GM12874 (cell line): ENCODE data around the gene HSPD1.

Experiments used
- TF ChIP-seq, protein P1 (sequence below): IDR thresholded peaks from 2 replicates; pipeline ENCODE4 v1.5.1; 2011; ENCODE audit warnings: low read depth, mild to moderate bottlenecking, control low read depth, low read length, moderate library complexity; ENCODE audit not compliant: insufficient read depth

HSPD1 gene

DNA sequence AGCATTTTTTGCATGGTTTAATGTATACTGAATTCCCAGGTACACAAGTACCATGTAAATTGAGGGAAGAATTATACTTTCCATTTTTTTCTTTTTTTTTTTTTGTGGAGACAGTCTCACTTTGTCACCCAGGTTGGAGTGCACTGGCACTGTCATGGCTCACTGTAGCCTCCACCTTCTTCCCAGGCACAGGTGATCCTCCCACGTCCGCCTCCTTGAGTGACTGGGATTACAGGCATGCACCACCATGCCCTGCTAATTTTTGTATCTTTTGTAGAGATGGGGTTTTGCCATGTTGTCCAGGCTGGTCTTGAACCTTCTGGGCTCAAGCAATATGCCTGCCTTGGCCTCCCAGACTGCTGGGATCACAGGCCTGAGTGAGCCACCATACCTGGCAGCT lies 4.4 kb upstream of the HSPD1 start:
- TF ChIP-seq, protein P1, sequence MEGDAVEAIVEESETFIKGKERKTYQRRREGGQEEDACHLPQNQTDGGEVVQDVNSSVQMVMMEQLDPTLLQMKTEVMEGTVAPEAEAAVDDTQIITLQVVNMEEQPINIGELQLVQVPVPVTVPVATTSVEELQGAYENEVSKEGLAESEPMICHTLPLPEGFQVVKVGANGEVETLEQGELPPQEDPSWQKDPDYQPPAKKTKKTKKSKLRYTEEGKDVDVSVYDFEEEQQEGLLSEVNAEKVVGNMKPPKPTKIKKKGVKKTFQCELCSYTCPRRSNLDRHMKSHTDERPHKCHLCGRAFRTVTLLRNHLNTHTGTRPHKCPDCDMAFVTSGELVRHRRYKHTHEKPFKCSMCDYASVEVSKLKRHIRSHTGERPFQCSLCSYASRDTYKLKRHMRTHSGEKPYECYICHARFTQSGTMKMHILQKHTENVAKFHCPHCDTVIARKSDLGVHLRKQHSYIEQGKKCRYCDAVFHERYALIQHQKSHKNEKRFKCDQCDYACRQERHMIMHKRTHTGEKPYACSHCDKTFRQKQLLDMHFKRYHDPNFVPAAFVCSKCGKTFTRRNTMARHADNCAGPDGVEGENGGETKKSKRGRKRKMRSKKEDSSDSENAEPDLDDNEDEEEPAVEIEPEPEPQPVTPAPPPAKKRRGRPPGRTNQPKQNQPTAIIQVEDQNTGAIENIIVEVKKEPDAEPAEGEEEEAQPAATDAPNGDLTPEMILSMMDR: no peak

DNA sequence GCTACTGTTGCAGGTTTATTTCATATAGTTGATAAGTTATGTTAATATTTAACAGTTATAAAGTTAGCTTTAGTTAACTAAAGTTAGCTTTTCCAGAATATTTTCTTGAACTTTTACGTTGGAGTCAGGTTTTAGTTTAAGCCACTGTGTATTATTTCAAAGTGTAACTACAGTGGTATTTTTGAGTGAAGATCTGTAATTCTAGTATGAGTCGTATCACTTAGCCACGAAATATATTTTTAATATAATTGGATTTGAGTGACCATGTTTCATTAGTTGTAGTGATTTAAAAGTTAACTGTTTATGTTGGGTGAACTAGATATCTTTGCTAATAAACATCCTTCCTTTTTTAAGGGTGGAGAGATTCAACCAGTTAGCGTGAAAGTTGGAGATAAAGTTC lies 3.0 kb upstream of the HSPD1 start:
- TF ChIP-seq, protein P1: no peak

DNA sequence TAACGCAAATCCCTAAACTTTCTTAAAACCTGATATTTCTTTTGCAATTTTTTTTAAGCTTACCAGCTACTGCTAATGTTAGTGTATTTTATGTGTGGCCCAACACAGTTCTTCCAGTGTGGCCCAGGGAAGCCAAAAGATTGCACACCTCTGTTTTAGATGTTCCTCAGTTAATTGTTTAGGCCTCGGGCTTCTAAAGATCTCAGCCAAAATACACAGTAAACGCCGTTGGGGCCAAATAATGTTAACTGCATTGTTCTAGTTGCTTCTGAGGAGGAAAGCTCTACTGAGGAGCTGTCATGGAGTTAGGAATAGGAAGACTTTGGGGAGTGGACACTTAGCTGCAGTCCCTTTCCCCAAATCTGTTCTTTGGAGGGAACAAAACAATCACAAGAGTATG lies 2.6 kb upstream of the HSPD1 start:
- TF ChIP-seq, protein P1: no peak

DNA sequence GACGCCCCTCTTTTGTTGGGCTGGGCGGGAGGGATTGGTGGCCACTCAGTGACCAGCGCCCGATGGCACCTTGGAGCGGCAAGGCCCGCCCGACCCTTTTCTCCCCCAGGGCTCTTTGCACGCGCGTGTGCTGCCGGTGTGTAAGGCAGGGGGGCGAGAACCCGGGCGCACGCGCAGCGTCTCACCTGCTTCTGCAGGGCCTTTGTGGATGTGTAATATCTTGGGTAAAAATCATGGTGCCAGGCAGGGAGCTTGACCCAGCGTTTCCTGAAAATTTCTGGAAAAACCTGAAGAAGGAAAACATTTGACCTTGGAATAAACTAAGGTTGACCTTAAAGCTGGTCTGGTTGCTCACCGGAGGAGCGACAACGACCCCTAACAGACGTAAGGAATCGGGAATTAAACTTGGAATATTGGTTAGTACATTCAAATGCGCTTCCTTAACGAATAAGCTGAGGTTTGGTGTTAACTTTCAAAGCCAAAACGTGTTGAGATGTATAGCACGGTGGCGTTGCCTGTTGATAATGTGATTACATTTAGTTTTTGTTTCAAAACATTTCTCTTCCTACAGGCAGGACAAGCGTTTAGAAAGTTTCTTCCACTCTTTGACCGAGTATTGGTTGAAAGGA lies 977 bp upstream of the HSPD1 start:
- TF ChIP-seq, protein P1: no peak

DNA sequence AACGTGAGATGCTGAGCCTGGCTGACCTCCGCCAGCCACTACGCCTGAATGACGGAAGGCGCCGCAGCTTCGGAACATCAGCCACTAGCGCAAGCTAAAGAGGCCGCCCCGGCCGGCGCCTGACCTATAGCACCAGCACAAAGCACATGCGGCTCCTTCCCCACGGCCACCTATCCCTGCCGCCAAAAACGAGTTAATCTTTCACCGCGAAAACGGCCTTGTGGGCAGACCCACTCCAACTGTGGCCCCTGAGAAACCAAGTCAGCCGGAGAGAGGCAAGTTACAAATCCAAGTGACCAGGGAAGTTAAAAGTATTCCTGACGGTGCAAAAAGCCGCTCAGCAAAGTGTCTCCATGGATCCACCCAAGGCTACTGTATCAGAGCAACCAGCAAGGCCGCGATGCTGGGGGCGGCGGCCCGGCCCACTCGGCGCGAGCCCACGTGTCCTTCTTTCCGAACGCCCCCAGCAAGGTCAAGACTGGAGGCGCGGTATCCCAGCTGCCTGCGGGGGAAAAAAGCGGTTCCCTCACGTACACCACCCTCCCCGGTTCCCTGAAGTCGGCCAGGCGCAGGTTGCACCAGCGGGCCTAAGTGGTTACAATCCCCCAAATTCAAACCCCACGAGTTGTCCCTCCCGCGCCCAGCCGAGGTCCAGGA lies 575 bp downstream of the HSPD1 start:
- TF ChIP-seq, protein P1: no peak

DNA sequence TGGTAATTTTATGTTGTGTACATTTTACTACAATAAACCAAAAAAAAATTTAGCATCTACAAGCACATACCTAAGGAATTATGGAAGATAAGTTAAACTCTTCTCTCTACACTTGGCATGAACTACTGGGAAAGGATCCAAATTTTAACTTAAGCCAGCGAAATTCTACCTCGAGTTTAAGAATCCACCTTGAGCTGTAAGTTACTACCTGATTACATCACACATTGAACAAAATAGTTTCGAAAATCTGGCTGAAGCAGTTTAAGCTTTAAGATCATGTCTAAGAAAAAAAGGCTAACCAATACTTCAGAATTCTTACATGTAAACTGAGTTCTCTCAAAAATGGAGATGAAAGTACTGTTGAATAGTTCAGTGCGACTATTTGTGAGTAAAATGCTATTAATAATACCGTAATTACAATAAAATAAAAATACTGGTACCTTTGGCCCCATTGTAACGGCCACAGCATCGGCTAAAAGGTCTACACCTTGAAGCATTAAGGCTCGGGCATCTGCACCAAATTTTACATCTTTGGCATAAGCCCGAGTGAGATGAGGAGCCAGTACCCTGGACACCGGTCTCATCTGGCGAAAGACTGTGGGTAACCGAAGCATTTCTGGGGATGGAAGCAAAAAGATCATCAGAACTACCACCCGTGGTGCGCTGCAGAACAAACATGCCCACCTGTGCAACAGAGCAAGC lies 1.3 kb downstream of the HSPD1 start:
- TF ChIP-seq, protein P1: no peak

DNA sequence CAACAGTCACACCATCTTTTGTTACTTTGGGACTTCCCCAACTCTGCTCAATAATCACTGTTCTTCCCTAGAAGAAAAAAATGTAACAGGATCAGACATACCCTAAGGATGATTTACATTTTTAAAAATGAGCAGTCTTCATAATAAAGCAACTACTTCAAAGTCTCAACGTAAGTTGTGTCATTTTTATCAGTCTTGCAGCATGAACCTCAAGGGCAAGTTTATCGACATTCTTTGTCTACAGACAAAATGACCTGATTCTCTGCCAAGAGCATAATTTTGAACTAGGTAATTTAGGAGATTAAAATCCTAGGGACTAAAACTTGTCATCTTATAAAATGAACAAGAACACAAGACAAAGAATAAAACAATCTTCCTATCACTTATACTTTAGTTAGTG lies 2.3 kb downstream of the HSPD1 start:
- TF ChIP-seq, protein P1: no peak
